Stimulated activated CD4-positive, alpha-beta T cell treated with anti-CD3 and anti-CD28 coated beads, Interleukin-4, amount 100 ng/mL, for 4 hours (primary cell): ENCODE data around the gene LRFN2.

ENCODE experiments used
- DNase-seq, 2 experiments: peaks; one replicate each; pipeline ENCODE4 v3.0.0-alpha.2; 2020

Gene LRFN2

DNA sequence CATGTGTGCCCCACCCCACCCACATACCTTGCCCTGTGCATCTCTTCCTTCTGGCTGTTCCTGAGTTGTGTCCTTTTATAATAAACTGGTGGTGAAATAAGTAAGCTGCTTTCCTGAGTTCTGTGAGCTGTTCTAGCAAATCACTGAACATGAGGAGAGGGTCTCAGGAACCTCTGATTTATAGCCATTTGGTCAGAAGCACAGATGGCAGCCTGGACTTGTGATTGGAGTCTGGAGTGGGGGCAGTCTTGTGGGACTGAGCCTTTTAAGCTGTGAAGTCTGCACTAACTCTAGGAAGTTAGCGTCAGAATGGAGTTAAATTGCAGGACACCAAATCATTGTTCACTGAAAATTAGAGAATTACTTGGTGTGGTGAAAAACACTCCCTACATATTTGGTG, 245.4 kb downstream of the LRFN2 start:
- DNase-seq: no peak
